NCI-H345 treated with DMSO at 0.1 percent for 48 hours (cell line): ENCODE data around the gene PFKP.

Experiments used
- DNase-seq: peaks from one replicate; lab custom pipeline; 2025; ENCODE audit not compliant: unreplicated experiment; lab: John Stamatoyannopoulos, UW

The PFKP gene

GRCh38 chr10:3185386-3185785 is 118.0 kb downstream of the PFKP start:
- DNase-seq: no peak

- no peak for DNase-seq
Observed at GRCh38 chr10:3186368-3186767, 119.0 kb downstream of the PFKP start.
